Ishikawa (cell line): ENCODE measurements around the gene WDR6.

Experiments
- CEBPB ChIP-seq: IDR thresholded peaks from 2 replicates; pipeline ENCODE4 v1.6.1; 2012
- CREB1 ChIP-seq: IDR thresholded peaks from 2 replicates; pipeline ENCODE4 v1.6.1; 2012; ENCODE audit warnings: low read depth
- EGR1 ChIP-seq: IDR thresholded peaks from 2 replicates; pipeline ENCODE4 v1.6.1; 2012
- EP300 ChIP-seq: IDR thresholded peaks from 2 replicates; pipeline ENCODE4 v1.6.1; 2012; ENCODE audit warnings: borderline replicate concordance
- FOXM1 ChIP-seq: IDR thresholded peaks from 2 replicates; pipeline ENCODE4 v1.6.1; 2012; ENCODE audit warnings: low read depth, borderline replicate concordance
- NFIC ChIP-seq: IDR thresholded peaks from 2 replicates; pipeline ENCODE4 v1.6.1; 2012
- RAD21 ChIP-seq: IDR thresholded peaks from 2 replicates; pipeline ENCODE4 v1.6.1; 2012; ENCODE audit warnings: low read depth
- REST ChIP-seq: IDR thresholded peaks from 2 replicates; pipeline ENCODE4 v1.6.1; 2012; ENCODE audit warnings: low read depth, mild to moderate bottlenecking
- TAF1 ChIP-seq: IDR thresholded peaks from 2 replicates; pipeline ENCODE4 v1.6.1; 2012; ENCODE audit warnings: low read depth, mild to moderate bottlenecking
- TCF12 ChIP-seq: IDR thresholded peaks from 2 replicates; pipeline ENCODE4 v1.6.1; 2012; ENCODE audit warnings: low read depth
- TEAD4 ChIP-seq: IDR thresholded peaks from 2 replicates; pipeline ENCODE4 v1.6.1; 2012
- YY1 ChIP-seq: IDR thresholded peaks from 2 replicates; pipeline ENCODE4 v1.6.1; 2012; ENCODE audit warnings: low read depth
- ZBTB7A ChIP-seq: IDR thresholded peaks from 2 replicates; pipeline ENCODE4 v1.6.1; 2012; ENCODE audit warnings: low read depth
- TF ChIP-seq, protein P1 (sequence below): IDR thresholded peaks from 2 replicates; pipeline ENCODE4 v1.6.1; 2012
- TF ChIP-seq, protein P2 (sequence below): IDR thresholded peaks from 2 replicates; pipeline ENCODE4 v1.6.1; 2012

WDR6 gene

GRCh38 chr3:48997102-48997635, 10.0 kb upstream of the WDR6 start:
- TF ChIP-seq TCF12: no peak
- TF ChIP-seq TAF1: no peak
- TF ChIP-seq CREB1: no peak
- no peak for TF ChIP-seq ZBTB7A
- TF ChIP-seq, protein P1, sequence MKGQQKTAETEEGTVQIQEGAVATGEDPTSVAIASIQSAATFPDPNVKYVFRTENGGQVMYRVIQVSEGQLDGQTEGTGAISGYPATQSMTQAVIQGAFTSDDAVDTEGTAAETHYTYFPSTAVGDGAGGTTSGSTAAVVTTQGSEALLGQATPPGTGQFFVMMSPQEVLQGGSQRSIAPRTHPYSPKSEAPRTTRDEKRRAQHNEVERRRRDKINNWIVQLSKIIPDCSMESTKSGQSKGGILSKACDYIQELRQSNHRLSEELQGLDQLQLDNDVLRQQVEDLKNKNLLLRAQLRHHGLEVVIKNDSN: no peak
- TF ChIP-seq EP300: no peak
- TF ChIP-seq CEBPB: no peak
- TF ChIP-seq YY1: no peak
- TF ChIP-seq EGR1: no peak
- no peak for TF ChIP-seq TEAD4
- TF ChIP-seq NFIC: no peak
- no peak for TF ChIP-seq FOXM1
- TF ChIP-seq, protein P2, sequence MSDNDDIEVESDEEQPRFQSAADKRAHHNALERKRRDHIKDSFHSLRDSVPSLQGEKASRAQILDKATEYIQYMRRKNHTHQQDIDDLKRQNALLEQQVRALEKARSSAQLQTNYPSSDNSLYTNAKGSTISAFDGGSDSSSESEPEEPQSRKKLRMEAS: no peak

- TF ChIP-seq, protein P1: no peak
- TF ChIP-seq CREB1 (no peak), TCF12 (no peak), FOXM1 (no peak), TAF1 (no peak), EP300 (no peak), EGR1 (no peak), ZBTB7A (no peak), CEBPB (no peak), RAD21 (no peak), TEAD4 (no peak), NFIC (no peak), YY1 (no peak), REST (no peak)
- TF ChIP-seq, protein P2: no peak
These were observed 9.2 kb upstream of the WDR6 start for GRCh38 chr3:48997714-48998637.

- TF ChIP-seq TCF12 (no peak), REST (no peak), CREB1 (no peak), NFIC (no peak), TAF1 (no peak), EGR1 (no peak), YY1 (no peak), CEBPB (no peak), ZBTB7A (no peak), FOXM1 (no peak), TEAD4 (no peak), RAD21 (no peak), EP300 (no peak)
- TF ChIP-seq, protein P2: no peak
- TF ChIP-seq, protein P1: no peak
These were observed 7.9 kb upstream of the WDR6 start for GRCh38 chr3:48999085-48999858.

DNA sequence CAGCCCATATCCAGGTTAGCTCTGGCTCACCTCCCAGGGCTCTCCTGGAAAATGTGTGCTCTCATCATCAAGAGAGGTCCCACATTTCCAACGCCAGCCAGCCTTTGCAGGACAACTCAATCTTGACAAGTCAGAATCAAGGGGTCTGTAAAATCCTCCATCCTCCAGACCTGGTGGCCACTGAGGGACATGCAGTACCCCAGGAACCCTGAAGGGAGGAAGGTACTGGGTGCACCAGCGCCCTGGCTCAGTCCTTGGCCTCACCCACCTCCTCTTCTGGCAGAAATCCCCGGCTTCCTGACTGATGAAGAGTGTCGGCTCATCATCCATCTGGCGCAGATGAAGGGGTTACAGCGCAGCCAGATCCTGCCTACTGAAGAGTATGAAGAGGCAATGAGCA, 6.0 kb upstream of the WDR6 start:
- no peak for TF ChIP-seq FOXM1
- no peak for TF ChIP-seq EGR1
- TF ChIP-seq YY1: no peak
- no peak for TF ChIP-seq NFIC
- TF ChIP-seq TAF1: no peak
- TF ChIP-seq, protein P1: no peak
- no peak for TF ChIP-seq REST
